Fibroblast of peridontal ligament (primary cell): ENCODE results near the gene FAM120B.
"Not testable (repeated sequence)": the region's sequence is repeated elsewhere in the genome, so short reads cannot be mapped to it uniquely, and the experiment has no call there.

Experiments used
- DNase-seq: peaks from one replicate; pipeline ENCODE4 v3.0.0-alpha.2; 2010; ENCODE audit errors: extremely low read depth

FAM120B gene

GRCh38 chr6:170298688-170299087 lies 7.9 kb upstream of the FAM120B start:
- DNase-seq: no peak

GRCh38 chr6:170301184-170301583 lies 5.4 kb upstream of the FAM120B start:
- no peak for DNase-seq

DNA sequence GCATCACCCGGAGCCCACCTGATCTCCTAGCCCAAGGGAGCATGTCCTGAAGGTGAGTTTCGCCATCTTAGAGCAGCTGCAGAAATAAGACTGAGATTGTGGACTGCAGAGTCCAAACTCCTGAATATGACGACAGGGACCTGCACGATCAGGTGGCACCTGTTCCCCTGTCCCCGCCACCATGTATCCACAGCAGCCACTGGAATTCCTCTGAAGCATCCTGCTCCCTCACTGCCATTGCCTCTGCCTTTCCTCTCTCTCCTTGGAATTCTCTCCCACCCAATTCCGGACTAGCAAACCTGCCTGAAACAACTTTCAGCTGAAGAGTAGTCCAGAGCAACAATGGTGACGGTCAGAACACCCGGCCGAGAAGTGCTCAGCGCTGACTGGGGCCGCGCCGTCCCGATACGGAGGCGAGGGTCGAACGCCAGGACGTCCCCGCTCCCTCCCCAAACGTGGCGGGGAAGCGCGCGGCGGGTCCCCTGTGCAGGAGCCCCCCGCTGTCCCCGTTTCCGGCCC lies 694 bp upstream of the FAM120B start:
- DNase-seq: no peak

GRCh38 chr6:170307080-170307545 lies 555 bp downstream of the FAM120B start:
- no peak for DNase-seq

DNA sequence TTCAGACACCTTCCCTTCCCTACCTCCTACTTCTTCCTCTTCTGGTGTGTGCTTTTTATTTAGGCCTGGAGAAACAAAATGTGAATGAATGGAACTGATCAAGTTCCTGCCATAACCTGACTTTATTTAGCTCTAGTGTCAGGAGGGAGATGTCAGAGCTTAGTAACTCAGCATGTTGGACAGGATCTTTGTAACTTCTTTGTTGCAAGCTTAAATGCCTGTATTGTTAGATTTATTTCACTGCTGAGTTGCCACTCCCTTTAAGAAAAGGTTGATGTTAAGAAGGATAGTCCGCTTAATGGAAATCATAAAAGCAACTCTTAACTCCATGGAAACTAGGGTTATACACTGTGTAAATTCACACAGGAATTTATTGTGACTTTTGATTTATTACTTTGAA lies 2.2 kb downstream of the FAM120B start:
- DNase-seq: no peak

DNA sequence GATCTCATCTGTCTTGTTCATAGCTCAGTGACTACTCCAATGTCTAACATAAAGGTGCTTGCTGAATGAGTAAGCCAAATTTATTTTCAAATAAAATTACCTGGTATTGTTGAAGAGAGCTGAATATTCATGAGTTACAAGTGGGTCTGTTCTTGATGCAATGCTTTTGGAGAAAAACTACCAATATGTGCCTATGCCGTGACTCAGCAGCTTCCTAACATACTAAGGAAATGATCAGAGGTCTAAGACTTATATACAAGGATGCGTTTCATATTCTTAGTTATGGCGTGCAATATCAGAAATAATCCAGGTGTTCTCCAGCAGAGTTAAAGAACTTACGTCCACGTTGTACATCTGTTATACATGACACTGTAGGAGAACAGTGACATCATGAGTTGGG lies 5.1 kb downstream of the FAM120B start:
- no peak for DNase-seq

DNA sequence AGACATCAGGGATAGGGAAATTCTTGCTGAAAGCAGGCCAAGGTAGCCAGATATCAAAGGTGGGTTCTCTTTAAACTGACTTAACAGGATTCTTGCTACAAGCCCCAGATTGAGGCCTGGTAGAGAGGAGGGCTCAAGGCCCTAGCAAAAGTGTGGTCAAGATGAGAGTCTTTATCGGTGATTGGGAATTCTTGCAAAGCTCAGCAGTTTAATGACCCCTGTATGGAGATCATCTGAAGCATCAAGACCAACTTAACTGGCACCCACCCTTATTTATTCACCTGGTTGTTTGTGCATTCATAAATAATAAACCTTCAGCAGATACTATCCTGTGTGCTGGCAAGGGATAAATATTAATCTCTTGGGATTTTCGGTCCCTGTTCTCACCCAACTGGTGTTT lies 6.3 kb downstream of the FAM120B start:
- DNase-seq: no peak

GRCh38 chr6:170313716-170314295 lies 7.2 kb downstream of the FAM120B start:
- no peak for DNase-seq

DNA sequence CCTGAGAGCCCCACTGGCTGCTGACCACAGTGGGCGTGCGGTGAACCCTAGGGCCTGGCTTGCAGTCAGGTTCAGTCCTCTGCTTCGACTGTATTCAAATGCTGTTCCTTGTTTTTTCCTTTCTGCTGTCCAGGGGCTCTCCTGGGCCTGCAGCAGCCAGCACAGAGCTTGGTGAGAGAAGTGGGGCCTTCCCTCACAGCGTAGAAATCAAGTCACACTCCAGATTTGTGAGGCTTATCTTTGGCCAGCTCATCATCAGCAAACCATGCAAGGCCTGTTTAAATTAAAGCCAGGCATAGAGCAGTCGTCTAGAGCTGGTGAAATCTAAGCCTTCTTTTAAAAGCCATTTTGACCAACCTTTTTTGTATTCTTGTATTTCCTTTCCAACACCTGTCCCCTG lies 8.4 kb downstream of the FAM120B start:
- no peak for DNase-seq

DNA sequence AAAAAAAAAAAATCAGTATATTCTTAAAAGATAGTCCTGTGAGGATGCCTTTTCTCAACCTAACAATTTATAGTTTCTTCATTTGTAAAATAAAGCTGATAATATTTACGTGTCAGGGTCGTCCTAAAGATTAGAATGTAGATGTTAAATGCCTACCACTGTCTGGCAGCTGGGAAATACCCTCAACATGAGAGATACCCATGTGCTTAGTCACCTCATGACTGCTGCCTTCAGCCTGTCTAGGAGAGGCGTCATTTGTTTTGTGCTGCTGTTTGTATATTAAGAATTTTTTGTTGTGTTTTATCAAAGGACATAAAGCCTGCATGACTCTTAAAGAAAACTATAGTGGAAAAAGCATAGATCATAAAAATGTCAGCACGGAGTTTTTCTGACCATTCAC lies 9.5 kb downstream of the FAM120B start:
- DNase-seq: no peak

GRCh38 chr6:170317076-170317475 lies 10.5 kb downstream of the FAM120B start:
- no peak for DNase-seq

GRCh38 chr6:170317718-170318117 lies 11.2 kb downstream of the FAM120B start:
- DNase-seq: no peak

- DNase-seq: no peak
Measured at GRCh38 chr6:170329321-170329720, 22.8 kb downstream of the FAM120B start.

GRCh38 chr6:170335199-170335598 lies 28.6 kb downstream of the FAM120B start:
- not testable (repeated sequence) for DNase-seq

- DNase-seq: peak; percentile 53
Measured at GRCh38 chr6:170344631-170345576, 38.3 kb downstream of the FAM120B start.

DNA sequence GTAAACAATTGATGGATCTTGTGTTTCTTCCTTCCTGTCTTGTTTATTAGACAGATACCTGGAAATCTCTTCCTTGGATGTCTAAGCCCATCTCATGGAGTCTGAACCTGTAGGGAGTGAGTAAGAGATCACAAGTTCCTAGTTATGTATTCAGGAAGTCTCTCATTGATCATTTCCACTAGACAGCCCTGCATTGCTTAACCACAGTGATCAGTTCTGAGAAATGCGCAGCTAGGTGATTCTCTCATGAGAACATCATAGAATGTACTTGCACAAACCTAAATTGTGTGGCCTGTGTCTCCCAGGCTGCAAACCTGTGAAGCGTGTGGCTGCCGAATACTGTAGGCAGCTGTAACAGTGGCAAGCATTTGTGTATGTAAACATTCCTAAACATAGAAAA lies 39.1 kb downstream of the FAM120B start:
- no peak for DNase-seq

DNA sequence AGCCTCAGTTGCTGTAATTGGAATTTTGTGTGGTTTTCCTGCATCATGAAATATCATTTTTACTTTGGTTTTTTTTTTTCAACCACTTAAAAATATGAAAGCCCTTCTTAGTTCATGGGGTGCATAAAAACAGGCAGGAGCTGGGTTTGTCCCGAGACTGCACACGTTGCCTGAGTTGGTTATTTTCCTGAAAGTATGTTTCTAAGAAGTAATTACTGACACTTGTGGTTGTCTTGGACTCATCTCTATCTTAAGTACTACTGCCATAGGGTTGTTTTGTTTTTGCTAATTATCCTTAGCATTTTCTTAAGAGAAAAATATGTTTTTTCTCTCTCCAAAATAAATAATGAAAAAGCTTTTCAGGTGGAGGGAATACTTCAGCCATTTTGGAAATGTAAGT lies 40.1 kb downstream of the FAM120B start:
- DNase-seq: no peak

DNA sequence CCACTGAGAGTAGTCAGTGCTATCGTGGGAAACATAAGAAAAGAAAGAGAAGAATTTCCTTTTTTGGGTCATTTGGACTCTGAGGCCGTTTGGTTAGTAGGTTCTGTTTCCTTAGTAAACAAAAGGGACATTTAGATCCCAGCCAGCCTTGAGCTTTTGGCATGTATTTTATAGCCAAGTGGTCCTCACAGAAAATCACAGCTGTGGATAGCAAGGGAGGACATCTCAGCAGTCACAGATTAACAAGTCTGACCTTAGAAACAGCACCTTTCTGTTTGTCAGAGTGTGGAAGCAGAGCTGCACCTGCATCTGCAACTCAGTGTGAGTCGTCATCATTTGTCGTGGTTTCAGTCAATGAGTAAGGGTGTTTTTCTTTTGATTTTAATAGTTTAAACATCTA lies 40.5 kb downstream of the FAM120B start:
- DNase-seq: no peak

GRCh38 chr6:170347975-170348374 lies 41.4 kb downstream of the FAM120B start:
- DNase-seq: no peak

DNA sequence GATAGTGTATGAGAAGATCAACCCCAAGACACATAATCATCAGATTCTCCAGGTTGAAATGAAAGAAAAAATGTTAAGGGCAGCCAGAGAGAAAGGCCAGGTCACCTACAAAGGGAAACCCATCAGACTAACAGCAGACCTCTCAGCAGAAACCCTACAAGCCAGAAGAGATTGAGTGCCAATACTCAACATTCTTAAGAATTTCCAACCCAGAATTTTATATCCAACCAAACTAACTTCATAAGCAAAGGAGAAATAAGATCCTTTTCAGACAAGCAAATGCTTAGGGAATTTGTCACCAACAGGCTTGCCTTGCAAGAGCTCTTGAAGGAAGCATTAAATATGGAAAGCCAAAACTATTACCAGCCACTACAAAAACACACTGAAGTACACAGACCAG lies 44.9 kb downstream of the FAM120B start:
- not testable (repeated sequence) for DNase-seq

GRCh38 chr6:170355190-170355589 lies 48.6 kb downstream of the FAM120B start:
- DNase-seq: not testable (repeated sequence)

DNA sequence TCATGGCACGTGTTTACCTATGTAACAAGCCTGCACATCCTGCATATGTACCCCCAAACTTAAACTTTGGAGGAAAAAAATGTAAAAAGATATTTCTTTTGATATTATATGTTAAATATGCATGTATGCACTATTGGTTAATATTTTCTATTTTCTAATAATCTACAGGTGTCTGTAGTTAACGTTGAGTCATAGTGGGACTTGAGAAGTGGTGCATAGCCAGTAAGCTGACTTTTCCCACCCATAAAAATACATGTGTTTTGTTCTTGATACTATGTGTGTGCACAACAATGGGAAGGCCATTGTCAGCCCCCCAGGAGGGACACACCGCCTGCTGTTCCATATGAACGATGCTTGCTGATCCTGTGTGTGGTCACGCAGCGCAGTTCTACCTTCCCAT lies 49.1 kb downstream of the FAM120B start:
- DNase-seq: no peak

- no peak for DNase-seq
Measured at GRCh38 chr6:170357812-170358211, 51.3 kb downstream of the FAM120B start.
